Right renal cortex interstitium (tissue), 3 donors: ENCODE data around the gene GAMT. TPM values are rescaled to one million over a fixed set of nuclear protein-coding genes. Genes with fewer than 3 reads are reported as not detected.

Experiments
- DNase-seq, 3 donors: peaks; one replicate each; pipeline ENCODE4 v3.0.0-alpha.2; 2013; ENCODE audit warnings: low read depth in 3 of 3, low spot score in 2 of 3
- polyA plus RNA-seq, 3 donors: library from polyadenylated mRNA; unstranded; fragments of 120-200 nt; gene quantifications; one replicate each; pipeline ENCODE4 v1.2.1, GENCODE V29; 2013; ENCODE audit not compliant: insufficient read length in 3 of 3

GAMT gene
- polyA plus RNA-seq, 3 donors, result 22.2 to 25.9 (median 25.8) TPM

DNA sequence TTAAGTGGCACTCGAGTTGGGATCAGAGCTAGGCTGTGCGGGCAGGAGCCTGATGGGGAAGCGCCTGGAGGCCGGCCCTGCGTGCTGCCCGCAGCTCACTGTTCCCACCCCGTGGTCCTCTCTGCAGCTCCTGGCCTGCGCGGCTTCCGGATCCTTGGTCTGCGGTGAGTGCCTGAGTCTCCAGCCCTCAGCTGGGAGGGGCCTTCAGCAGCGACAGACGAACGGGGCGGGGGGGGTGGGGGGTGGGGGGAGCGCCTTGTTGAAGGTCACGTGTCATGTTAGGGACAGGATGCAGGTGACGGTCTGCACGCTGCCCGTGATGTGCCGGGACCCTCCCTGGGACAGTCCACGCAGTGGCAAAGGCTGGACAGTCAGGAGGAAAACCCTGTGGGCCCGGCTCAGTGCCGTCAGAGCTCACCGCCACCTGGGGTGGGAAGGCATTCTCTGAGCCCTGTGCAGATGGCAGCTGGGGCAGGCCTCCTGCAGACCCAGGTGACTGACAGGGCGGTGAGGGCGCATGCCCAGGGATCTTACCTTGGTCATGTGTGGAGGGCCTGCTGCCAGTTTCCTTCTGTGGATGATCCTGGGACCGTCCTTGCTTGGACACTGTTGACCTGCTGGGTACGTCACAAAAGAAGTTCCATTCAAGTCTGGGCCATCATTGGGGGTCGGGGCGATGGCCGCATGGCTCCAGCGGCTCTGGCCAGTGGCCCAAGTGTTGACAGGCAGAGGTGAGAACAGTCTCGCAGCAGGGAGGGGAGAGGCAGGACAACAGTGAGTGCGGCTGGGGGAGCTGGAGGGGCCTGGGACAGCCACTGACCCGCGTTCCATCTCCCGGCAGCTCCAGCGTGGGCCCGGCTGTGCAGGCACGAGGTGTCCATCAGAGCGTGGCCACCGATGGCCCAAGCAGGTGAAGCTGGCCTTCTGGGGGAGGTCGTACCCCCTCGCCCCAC lies 13.4 kb downstream of the GAMT start:
- DNase-seq, result no peak

- no peak for DNase-seq
Observed at GRCh38 chr19:1386945-1387683, 14.2 kb downstream of the GAMT start.

DNA sequence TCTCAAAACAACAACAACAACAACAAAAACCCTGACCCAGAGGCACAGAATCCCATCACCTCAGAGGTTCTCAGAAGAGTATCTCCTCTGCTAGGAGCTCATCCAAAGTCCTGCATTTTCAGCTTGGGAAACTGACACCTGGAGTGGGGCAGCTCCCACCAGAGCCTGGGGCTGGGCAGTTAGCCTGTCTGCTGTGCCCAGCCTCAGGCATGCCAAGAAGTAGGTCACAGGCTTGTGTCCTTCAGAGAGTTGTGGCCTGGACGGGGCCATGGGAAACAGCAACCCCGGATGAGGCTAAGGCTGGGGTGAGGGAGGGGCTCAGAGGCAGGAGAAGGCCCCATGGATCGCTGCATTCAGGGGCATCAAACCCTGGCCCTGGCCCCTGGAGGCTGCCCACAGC lies 15.5 kb downstream of the GAMT start:
- no peak for DNase-seq

DNA sequence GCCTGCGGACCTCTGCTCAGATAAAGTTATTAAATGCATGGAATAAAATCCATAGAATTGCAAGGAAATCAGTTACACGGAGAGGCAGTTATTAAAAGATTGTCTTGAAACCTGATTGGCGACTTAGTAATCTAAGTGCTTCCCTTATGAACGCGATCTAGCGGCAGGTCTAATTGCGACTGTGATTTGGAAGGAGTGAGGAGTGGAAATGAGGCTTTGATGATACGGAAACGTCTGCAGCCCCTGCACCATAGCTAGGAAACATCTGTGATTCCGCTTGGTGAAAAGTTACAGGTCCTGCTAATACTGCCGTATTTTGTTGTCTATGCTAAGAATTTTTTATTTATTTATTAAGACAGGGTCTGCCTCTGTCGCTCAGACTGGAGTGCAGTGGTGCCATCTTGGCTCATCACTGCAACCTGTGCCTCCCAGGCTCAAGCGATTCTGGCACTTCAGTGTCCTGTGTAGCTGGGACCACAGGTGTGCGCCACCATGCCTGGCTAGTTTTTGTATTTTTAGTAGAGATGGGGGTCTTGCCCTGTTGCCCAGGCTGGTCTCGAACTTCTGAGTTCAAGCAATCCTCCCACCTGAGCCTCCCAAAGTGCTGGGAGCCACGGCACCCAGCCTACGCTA lies 16.7 kb downstream of the GAMT start:
- DNase-seq, result no peak

- no peak for DNase-seq
Observed at GRCh38 chr19:1384085-1384462, 17.3 kb downstream of the GAMT start.

- DNase-seq, result peak; percentile 84 to 91 (median 84)
Observed at GRCh38 chr19:1383312-1384084, 17.8 kb downstream of the GAMT start, which contains the start of gene NDUFS7. Gene NDUFS7, plus strand, starts transcription at chr19:1383907. Its CDS starts 20 bp downstream, at chr19:1383927.

- no peak for DNase-seq
Observed at GRCh38 chr19:1383017-1383311, 18.4 kb downstream of the GAMT start.

GRCh38 chr19:1382250-1382649 lies 19.1 kb downstream of the GAMT start:
- DNase-seq, result no peak

DNA sequence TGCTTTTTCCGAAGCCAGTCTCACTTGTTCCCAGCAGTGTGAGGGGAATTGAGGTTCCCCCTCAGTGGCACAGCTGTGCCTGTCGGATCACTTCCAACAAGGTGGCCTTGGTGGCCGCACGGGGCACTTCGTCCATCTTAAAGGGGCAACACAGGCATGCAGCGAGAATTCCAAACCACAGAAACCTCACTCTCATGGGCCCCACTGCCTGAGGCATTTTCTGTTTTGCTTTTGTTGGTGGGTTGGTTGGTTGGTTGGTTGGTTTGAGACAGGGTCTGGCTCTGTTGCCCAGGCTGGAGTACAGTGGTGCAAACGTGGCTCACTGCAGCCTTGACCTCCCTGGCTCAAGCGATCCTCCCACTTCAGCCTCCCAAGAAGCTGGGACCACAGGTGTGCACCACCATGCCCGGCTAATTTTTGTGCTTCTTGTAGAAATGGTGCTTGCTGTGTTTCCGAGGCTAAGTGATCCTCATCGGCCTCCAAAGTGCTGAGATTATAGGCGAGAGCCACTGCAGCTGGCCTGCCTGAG lies 21.3 kb downstream of the GAMT start:
- DNase-seq, result no peak

DNA sequence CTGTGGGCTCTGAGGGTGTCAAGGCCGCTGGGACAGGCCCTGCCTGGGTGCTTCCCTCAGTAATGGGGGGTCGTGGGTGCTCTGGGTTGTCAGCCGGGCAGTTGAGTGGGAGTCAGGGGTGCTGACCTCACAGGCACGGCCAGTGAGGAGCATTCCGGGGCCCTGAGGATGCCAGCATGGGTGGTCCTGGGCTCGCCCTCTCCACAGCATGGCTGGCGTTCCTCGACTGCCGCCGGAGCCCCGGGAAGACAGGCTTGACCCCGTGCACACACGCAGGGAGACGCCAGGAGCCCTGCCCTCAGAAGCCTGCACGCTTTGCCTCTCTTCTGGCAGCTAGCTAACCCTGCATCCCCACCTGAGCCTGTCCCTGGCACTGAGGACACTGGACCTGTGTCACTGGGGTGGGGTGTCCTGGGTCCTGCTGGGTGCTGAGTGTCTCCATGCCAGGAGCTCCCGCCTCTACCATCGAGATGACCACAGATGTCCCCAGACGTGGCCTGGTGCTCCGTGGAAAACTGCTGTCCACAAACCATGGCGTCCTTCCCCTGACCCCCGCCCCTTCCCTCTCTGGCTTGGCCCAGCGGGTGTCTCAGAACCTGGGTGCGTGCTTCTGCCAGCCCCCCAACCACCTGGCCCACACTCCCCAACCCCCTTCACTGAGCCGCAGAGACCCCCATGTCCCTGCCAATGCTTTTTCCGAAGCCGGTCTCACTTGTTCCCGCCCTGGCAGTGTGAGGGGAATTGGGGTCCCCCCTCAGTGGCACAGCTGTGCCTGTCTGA lies 22.0 kb downstream of the GAMT start:
- DNase-seq, result no peak

- DNase-seq, result no peak
Observed at GRCh38 chr19:1377965-1378785, 23.2 kb downstream of the GAMT start.

DNA sequence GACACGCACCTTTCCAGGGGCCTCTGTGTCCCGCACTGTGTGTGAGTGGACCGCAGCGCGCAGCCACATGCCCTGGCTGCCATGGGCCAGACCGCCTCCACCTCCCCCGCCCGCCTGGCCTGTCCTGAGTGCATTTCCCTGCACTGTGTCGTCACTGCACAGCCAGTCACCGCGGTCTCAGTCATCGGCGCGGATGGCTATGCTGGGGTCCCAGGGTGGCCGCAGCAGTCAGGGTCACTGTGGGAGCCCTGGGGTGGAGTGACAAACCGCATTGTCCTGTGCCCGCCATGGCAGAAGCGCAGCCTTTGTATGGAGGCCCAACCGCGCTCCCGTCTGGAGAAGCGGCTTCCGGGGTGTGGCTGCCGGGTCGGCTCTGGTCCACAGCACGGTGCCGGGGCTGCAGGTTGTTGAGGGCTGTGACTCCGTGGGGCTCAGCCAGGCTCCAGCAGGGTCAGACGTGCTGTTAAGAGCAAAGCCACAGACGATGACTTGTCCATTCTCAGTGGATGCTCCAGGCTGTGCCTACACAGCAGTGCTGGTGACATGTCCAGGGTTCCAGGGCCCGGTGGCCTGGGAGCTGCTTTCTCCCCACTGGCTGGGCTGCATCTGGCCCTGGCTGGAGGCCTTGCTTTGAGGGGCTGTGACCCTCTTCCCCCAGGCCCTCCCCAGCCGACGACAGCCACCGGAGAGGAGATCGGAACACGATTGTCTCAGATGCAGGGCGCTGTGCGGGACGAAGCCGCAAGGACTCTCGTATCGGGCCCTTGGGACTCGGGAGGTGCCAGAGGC lies 24.0 kb downstream of the GAMT start:
- no peak for DNase-seq

- DNase-seq, result no peak
Observed at GRCh38 chr19:1376415-1376805, 24.9 kb downstream of the GAMT start.

- DNase-seq, result no peak
Observed at GRCh38 chr19:1374250-1374577, 27.1 kb downstream of the GAMT start.

DNA sequence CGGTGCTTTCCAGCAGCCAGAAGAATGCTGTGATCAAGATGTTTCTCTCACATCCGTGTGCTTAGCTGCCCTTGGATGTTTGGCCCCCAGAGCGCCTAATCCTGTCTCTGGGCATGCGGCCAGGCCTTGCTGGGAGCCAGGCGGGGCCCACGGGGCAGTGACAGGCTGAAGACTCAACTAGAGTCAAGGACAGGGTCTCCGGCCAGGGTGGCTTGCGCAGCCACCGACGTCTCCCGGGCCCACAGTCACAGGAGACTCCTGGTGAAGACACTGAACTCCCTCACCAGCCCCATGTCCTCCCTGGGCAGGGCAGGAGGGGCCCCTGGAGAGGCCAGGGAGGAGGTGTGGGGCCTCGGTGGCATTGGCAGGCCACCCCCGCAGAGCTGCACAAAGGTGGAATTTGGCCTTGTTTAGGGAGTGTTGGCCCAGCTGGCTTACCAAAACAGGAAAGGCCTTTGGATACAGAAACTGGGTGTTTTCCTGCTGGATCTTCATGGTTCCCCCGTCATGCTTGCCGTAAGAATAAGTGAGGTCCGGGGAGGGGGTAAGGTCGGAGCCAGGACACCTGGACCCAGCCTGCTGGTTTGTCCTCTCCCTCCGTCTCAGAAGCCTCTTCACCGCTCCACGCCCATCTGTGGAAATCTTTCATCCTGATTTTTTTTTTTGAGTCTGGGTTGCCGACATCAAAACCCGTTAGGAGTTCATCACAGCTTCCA lies 27.6 kb downstream of the GAMT start:
- no peak for DNase-seq

DNA sequence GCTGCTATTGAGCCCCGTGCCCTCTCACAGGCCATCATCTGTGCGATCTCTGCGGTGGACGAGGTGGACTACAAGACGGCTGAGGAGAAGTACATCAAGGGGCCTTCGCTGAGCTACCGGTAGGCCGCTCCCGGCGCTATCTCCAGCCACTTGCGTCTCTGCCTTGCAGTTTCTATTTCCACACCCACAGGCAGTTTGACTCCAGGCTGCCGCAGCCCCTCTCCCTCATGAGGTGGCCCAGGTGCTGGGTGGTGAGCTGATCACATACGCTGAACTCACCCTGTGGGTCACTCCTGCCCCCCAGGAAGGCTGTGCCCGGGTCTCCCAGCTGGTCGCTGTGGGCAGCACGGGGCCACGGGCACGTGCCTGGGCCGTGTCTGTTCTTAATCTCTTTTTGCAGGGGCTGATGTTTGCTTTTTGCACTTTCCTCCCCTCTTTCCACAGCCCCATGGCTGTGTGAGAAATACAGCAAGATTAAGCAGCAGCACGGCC lies 28.3 kb downstream of the GAMT start:
- no peak for DNase-seq

- no peak for DNase-seq
Observed at GRCh38 chr19:1370579-1371361, 30.6 kb downstream of the GAMT start.
